HEK293T (cell line): ENCODE measurements around the gene HEATR5A.

Experiments
- CTCF ChIA-PET: fragments of 350-600 bp; formaldehyde crosslinking; extraction: SDS; loops from one replicate; lab custom pipeline; 2021; ENCODE audit warnings: antibody characterized with exemption, inconsistent platforms; lab: Yijun Ruan, JAX
- POLR2A ChIA-PET: fragments of 350-600 bp; formaldehyde crosslinking; extraction: SDS; loops from one replicate; lab custom pipeline; 2020; ENCODE audit warnings: antibody characterized with exemption, inconsistent platforms; lab: Yijun Ruan, JAX
- DNase-seq: peaks from one replicate; pipeline ENCODE4 v3.0.0; 2012; ENCODE audit warnings: mixed read lengths; ENCODE audit errors: extremely low spot score
- ARNT ChIP-seq: fragments of 450-650 bp; IDR thresholded peaks from 2 replicates; pipeline ENCODE4 v1.6.1; 2017; ENCODE audit warnings: mild to moderate bottlenecking
- BHLHE40 ChIP-seq: fragments of 450-650 bp; IDR thresholded peaks from 2 replicates; pipeline ENCODE4 v1.6.1; 2016; ENCODE audit warnings: mild to moderate bottlenecking, moderate library complexity, borderline replicate concordance
- CTBP1 ChIP-seq: fragments of 450-650 bp; IDR thresholded peaks from 2 replicates; pipeline ENCODE4 v1.6.1; 2016; ENCODE audit warnings: borderline replicate concordance
- ELF4 ChIP-seq: fragments of 450-650 bp; IDR thresholded peaks from 2 replicates; pipeline ENCODE4 v1.6.1; 2017; ENCODE audit warnings: antibody characterized with exemption
- FOXA1 ChIP-seq: fragments of 450-650 bp; IDR thresholded peaks from 2 replicates; pipeline ENCODE4 v1.6.1; 2016; ENCODE audit warnings: mild to moderate bottlenecking
- FOXK2 ChIP-seq: fragments of 450-650 bp; IDR thresholded peaks from 2 replicates; pipeline ENCODE4 v1.6.1; 2016; ENCODE audit warnings: mild to moderate bottlenecking
- FOXM1 ChIP-seq: fragments of 450-650 bp; IDR thresholded peaks from 2 replicates; pipeline ENCODE4 v1.6.1; 2017; ENCODE audit warnings: mild to moderate bottlenecking, borderline replicate concordance
- HDGF ChIP-seq: fragments of 450-650 bp; IDR thresholded peaks from 2 replicates; pipeline ENCODE4 v1.6.1; 2017; ENCODE audit warnings: antibody characterized with exemption, borderline replicate concordance
- L3MBTL2 ChIP-seq: fragments of 450-650 bp; conservative IDR thresholded peaks from 2 replicates; pipeline ENCODE4 v1.6.1; 2016; ENCODE audit warnings: mild to moderate bottlenecking
- LEF1 ChIP-seq: fragments of 450-650 bp; IDR thresholded peaks from 2 replicates; pipeline ENCODE4 v1.6.1; 2017; ENCODE audit warnings: mild to moderate bottlenecking, borderline replicate concordance
- NFRKB ChIP-seq: fragments of 450-650 bp; IDR thresholded peaks from 2 replicates; pipeline ENCODE4 v1.6.1; 2016; ENCODE audit warnings: mild to moderate bottlenecking, moderate library complexity
- SP1 ChIP-seq: fragments of 450-650 bp; IDR thresholded peaks from 2 replicates; pipeline ENCODE4 v1.6.1; 2017
- SUZ12 ChIP-seq: fragments of 450-650 bp; IDR thresholded peaks from 2 replicates; pipeline ENCODE4 v1.6.1; 2016; ENCODE audit warnings: mild to moderate bottlenecking
- TARDBP ChIP-seq: fragments of 450-650 bp; IDR thresholded peaks from 2 replicates; pipeline ENCODE4 v1.6.1; 2016
- ZNF384 ChIP-seq: fragments of 450-650 bp; IDR thresholded peaks from 2 replicates; pipeline ENCODE4 v1.6.1; 2016
- TF ChIP-seq, protein P1 (sequence below): fragments of 450-650 bp; IDR thresholded peaks from 2 replicates; pipeline ENCODE4 v1.6.1; 2016

HEATR5A gene

GRCh38 chr14:31268216-31268615 lies 152.1 kb downstream of the HEATR5A start:
- no peak for TF ChIP-seq SP1
- no peak for TF ChIP-seq CTBP1
- TF ChIP-seq L3MBTL2, result no peak
- TF ChIP-seq BHLHE40, result no peak
- TF ChIP-seq LEF1, result no peak
- TF ChIP-seq, protein P1, sequence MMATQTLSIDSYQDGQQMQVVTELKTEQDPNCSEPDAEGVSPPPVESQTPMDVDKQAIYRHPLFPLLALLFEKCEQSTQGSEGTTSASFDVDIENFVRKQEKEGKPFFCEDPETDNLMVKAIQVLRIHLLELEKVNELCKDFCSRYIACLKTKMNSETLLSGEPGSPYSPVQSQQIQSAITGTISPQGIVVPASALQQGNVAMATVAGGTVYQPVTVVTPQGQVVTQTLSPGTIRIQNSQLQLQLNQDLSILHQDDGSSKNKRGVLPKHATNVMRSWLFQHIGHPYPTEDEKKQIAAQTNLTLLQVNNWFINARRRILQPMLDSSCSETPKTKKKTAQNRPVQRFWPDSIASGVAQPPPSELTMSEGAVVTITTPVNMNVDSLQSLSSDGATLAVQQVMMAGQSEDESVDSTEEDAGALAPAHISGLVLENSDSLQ, result no peak
- TF ChIP-seq FOXM1, result no peak
- TF ChIP-seq ZNF384, result no peak
- no peak for TF ChIP-seq FOXA1
- TF ChIP-seq FOXK2, result no peak
- no peak for TF ChIP-seq TARDBP
- TF ChIP-seq ELF4, result no peak
- no peak for TF ChIP-seq SUZ12
- no peak for TF ChIP-seq NFRKB
- TF ChIP-seq HDGF, result no peak
- no peak for TF ChIP-seq ARNT
- POLR2A ChIA-PET, result no interaction called here
- CTCF ChIA-PET, result no interaction called here

DNA sequence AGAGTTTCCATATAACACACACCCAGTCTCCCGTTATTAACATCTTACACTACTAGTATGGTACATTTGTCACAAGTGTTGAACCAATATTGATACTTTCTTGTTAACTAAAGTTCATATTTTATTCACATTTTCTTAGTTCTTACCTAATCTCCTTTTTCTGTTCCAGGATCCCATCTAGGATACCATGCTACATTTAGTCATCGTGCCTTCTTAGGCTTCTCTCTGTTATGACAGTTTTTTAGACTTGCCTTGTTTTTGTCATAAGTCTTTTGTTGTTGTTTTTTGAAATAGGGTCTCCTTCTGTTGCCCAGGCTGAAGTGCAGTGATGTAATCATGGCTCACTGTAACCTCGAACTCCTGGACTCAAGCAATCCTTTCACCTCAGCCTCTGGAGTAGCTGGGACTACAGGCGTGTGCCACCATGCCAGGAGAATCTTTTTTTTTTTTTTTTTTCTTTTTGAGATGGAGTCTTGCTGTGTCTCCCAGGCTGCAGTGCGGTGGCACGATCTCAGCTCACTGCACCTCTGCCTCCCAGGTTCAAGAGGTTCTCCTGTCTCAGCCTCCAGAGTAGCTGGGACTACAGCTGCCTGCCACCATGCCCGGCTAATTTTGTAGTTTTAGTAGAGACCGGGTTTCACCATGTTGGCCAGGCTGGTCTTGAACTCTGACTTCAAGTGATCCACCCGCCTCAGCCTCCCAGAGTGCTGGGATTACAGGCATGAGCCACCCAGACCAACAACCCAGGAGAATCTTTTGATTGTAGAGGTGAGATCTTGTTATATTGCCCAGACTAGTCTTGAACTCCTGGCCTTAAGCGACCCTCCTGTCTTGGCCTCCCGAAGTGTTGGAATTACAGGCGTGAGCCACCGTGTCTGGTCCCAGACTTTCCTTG lies 153.7 kb downstream of the HEATR5A start:
- CTCF ChIA-PET, result no interaction called here

More at GRCh38 chr14:31268216-31268615, 152.1 kb downstream of the HEATR5A start:
- DNase-seq, result no peak

DNA sequence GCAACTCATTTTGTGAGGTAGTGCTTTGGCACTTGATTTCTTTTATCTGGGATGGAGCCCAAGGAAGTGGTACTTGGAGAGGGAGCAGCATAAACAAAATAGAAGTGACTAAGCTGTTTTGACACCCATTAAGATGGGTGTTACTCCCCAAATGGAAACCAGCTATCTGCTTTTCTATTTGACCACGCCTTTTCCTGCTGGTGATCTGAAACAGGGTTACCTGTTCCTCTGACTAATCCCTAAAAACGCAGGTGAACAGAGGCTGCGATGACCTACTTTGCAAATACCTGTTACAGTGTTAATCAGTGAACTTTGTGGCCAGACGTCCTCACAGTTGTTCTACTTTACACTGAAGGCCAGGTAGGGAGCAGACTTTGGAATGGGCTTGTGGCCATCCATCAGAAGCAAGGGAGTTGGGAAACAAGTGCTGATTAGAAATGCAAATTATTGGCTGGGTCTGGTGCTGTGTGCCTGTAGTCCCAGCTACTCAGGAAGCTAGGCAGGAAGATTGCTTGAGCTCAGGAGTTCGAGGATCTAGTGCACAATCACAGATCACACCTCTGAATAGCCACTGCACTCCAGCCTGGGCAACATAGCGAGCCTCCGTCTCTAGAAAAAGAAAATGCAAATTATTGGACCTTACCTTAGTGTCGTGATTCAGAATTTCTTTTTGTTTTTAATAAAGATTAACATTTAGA lies 154.5 kb downstream of the HEATR5A start:
- no peak for TF ChIP-seq HDGF
- TF ChIP-seq L3MBTL2, result no peak
- TF ChIP-seq, protein P1, result no peak
- no peak for TF ChIP-seq ARNT
- TF ChIP-seq NFRKB, result no peak
- TF ChIP-seq FOXK2, result no peak
- TF ChIP-seq SP1, result no peak
- no peak for TF ChIP-seq ELF4
- no peak for TF ChIP-seq FOXA1
- no peak for TF ChIP-seq ZNF384
- TF ChIP-seq TARDBP, result no peak
- TF ChIP-seq SUZ12, result no peak
- no peak for TF ChIP-seq LEF1
- no peak for TF ChIP-seq FOXM1
- ChIA-PET POLR2A (no interaction called here), CTCF (no interaction called here)
- DNase-seq, result no peak

More for the DNA sequence above, 153.7 kb downstream of the HEATR5A start:
- no peak for TF ChIP-seq L3MBTL2
- no peak for TF ChIP-seq HDGF
- no peak for TF ChIP-seq LEF1
- no peak for TF ChIP-seq ELF4
- TF ChIP-seq ARNT, result no peak
- no peak for TF ChIP-seq TARDBP
- no peak for TF ChIP-seq NFRKB
- TF ChIP-seq, protein P1, result no peak
- TF ChIP-seq CTBP1, result no peak
- no peak for TF ChIP-seq ZNF384
- no peak for TF ChIP-seq FOXA1
- no peak for TF ChIP-seq SP1
- TF ChIP-seq FOXK2, result no peak
- TF ChIP-seq SUZ12, result no peak
- no peak for TF ChIP-seq FOXM1
- no peak for TF ChIP-seq BHLHE40
- POLR2A ChIA-PET, result no interaction called here
- no peak for DNase-seq

- no peak for DNase-seq
- POLR2A ChIA-PET, result no interaction called here
- CTCF ChIA-PET, result no interaction called here
- TF ChIP-seq ELF4 (no peak), LEF1 (no peak), FOXA1 (no peak), ZNF384 (no peak), BHLHE40 (no peak), NFRKB (no peak)
Measured at GRCh38 chr14:31263485-31264133, 156.7 kb downstream of the HEATR5A start.

DNA sequence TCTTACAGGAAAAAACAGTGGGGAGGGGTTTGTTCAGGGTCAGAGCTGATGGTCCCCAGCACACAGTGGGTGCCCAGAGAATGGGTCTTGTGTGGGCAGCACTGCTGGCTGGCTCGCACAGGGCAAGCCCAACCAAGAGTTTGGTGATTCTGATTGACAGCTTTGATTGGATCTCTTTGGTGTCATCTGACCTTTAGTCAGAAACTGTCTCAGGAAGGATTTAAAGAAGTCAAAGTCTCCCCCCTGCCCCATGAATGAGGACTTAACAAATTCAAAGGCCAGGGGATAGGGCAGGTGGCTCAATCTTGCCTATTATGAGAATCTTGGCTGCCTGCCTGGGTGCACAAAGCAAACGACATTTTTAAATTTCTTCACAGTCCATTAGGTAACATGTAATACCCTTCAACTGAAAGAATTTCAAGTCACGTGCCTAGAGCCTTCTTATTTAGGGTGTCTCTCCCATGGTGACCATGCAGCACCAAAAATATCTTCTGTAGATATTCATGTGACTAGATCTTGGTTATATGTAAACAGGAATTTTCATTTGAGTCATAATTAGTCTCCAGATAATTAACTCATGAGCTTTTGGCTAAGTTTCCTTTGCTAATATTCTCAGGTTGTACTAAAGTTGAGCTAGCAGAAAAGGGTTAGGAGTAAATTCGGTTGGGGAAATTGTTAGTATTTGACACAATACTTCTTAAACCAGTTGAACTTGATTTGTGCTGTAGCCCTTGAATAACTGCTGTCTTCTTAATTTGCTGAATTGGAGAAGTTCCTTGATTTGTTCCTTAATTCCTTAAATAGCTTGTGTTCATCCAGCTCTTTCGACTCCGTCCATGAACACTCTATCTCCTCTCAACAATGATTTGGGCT lies 158.3 kb downstream of the HEATR5A start:
- POLR2A ChIA-PET, result interaction anchor here (0.8 kb wide), 1 partner anchor 55 kb away, joined by 3 read pairs; the partner anchor contains the start of gene HECTD1
- no peak for TF ChIP-seq LEF1
- no peak for TF ChIP-seq HDGF
- no peak for TF ChIP-seq BHLHE40
- TF ChIP-seq NFRKB, result no peak
- no peak for TF ChIP-seq SUZ12
- no peak for TF ChIP-seq FOXA1
- TF ChIP-seq, protein P1, result peak; percentile 58; the same call in 1 of the 2 replicates
- TF ChIP-seq CTBP1, result no peak
- CTCF ChIA-PET, result no interaction called here
- no peak for DNase-seq
